ENCODE results near the gene RBMS3. TPM values are rescaled to one million over a fixed set of nuclear protein-coding genes. Genes with fewer than 3 reads are reported as not detected.
A peak's percentile ranks its signal among the peaks of the same experiment; 100 is the strongest.

RBMS3 gene
- total RNA-seq, 1 experiment from 2014 or later, result 15.0 TPM

DNA sequence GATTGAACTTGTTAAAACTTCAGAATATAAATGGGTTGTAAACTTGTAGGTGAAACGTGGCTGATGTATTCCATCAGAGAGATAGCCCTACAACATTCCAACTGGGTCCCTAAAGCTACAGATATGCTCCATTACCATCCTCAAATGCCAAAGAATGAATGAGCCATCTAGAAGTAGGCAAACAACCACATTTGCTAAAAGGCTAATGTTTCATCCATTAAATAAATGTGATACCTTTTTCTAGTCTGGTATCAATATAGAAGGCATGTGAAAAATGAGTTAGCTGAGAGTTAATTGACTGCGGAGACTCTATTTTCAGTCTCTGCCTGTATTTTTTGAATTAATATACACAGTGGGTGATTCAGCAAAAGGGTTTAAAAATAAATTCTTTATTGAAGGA, 203.8 kb downstream of the RBMS3 start:
- peak; percentile 28 for DNase-seq (ENCODE audit: low read depth)
- in situ Hi-C loops (cut with HindIII; ENCODE audit: low pct_unique_long_range_greater_than_20kb, low sequenced_read_pairs), result no loop called here

- in situ Hi-C loops (cut with HindIII; ENCODE audit: low pct_unique_long_range_greater_than_20kb, low sequenced_read_pairs), result no loop called here
- peak; percentile 84 for DNase-seq (ENCODE audit: low read depth)
These were observed 205.2 kb downstream of the RBMS3 start for GRCh38 chr3:29486096-29486495.

DNA sequence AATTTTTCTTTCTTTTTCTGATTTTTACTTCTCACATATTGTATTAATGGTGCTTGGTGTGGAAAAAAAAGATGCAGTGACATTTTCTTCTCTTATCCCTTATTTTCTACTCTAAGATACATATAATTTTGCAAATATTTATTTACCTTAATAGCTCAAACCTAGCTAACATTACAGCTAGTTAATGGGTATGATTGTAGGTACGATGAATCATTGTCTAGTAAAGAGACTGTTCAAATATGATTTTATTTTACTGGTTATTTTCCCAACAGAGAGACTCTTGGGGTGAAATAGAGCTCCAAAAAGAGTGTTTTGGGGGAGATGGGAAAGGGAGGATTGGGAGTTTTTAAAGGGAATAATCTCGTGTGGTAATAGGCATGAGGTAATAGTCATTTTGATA, 206.0 kb downstream of the RBMS3 start:
- in situ Hi-C loops (cut with HindIII; ENCODE audit: low pct_unique_long_range_greater_than_20kb, low sequenced_read_pairs), result no loop called here
- DNase-seq (ENCODE audit: low read depth), result no peak

GRCh38 chr3:29488922-29489321, 208.1 kb downstream of the RBMS3 start:
- no peak for DNase-seq (ENCODE audit: low read depth)
- in situ Hi-C loops (cut with HindIII; ENCODE audit: low pct_unique_long_range_greater_than_20kb, low sequenced_read_pairs), result no loop called here

DNA sequence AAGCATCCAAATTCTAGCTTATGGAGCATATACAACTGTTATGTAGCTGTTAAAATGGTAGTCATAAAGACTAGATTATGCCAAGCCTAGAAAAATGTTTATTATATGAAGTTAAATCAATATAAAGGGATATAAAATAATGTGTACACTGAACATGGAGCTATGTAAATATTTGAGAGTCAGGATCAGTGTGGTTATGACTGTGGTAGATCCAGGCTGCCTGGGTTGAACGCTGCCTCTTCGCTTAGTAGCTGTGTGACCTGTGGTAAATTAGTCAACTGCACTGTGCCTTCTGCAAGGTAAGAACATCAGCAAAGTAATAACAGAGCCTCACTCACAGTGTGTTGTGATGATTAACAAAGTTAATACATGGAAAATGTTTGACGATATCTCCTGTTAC, 212.2 kb downstream of the RBMS3 start:
- DNase-seq (ENCODE audit: low read depth), result no peak
- in situ Hi-C loops (cut with HindIII; ENCODE audit: low pct_unique_long_range_greater_than_20kb, low sequenced_read_pairs), result no loop called here

- in situ Hi-C loops (cut with HindIII; ENCODE audit: low pct_unique_long_range_greater_than_20kb, low sequenced_read_pairs), result no loop called here
- DNase-seq (ENCODE audit: low read depth), result no peak
These were observed 213.6 kb downstream of the RBMS3 start for GRCh38 chr3:29494305-29495036.

DNA sequence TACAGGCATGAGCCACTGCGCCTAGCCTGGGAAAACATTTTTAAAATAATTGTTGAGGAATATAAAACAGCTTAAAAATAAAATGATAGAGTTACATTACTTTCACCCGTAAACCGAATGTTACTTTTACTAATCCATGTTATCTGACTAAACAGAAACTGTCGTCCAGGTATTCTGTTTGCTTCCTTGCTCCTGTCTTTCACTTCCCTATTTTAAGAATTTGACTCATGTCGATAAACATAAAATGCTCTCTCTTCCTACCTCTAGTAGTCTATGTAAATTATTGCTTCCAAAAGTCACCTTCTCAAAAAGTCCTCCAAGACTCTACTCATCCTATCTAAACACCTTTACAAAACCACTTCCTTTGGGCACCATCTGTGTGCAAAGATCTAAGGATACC, 216.4 kb downstream of the RBMS3 start:
- DNase-seq (ENCODE audit: low read depth), result no peak
- in situ Hi-C loops (cut with HindIII; ENCODE audit: low pct_unique_long_range_greater_than_20kb, low sequenced_read_pairs), result no loop called here

DNA sequence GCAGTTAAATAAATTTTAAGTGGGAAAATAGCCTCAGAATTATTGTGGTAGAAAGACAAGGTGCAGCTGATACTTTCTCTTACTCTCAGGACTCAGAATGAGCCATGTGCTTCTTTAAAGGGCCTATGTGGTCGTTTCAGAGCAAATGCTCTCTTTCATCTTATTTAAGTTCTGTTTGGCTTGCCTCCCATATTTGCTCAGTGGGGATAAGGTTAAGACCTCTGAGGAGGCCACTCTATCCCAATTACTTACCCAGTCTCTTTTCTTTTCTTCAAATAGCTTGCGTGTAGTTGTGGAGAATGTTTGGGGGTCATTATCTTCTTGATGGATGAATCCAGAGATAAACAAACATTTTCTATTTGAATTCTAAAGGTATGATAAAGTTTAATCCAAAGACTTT, 221.9 kb downstream of the RBMS3 start:
- in situ Hi-C loops (cut with HindIII; ENCODE audit: low pct_unique_long_range_greater_than_20kb, low sequenced_read_pairs), result no loop called here

GRCh38 chr3:29503314-29503713, 222.4 kb downstream of the RBMS3 start:
- DNase-seq (ENCODE audit: low read depth), result no peak
- in situ Hi-C loops (cut with HindIII; ENCODE audit: low pct_unique_long_range_greater_than_20kb, low sequenced_read_pairs), result no loop called here

More for the DNA sequence above, 221.9 kb downstream of the RBMS3 start:
- DNase-seq (ENCODE audit: low read depth), result no peak

GRCh38 chr3:29503958-29504357, 223.1 kb downstream of the RBMS3 start:
- no peak for DNase-seq (ENCODE audit: low read depth)
- in situ Hi-C loops (cut with HindIII; ENCODE audit: low pct_unique_long_range_greater_than_20kb, low sequenced_read_pairs), result no loop called here

DNA sequence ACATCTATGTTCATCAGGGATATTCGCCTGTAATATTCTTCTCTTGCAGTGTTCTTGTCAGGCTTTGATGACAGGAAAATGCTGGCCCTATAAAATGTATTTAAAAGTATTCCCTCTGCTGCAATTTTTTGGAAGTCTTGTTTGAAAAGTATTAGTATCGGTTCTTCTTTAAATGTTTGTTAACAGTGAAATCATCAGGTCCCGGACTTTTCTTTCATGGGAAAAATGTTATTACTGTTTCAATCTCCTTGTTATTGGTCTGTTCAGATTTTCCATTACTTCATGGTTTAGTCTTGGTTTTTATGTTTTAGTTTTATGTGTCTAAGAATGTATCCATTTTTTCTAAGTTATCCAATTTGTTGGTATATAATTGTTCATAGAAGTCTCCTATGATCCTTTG, 225.6 kb downstream of the RBMS3 start:
- no peak for DNase-seq (ENCODE audit: low read depth)

GRCh38 chr3:29511701-29512100, 230.8 kb downstream of the RBMS3 start:
- in situ Hi-C loops (cut with HindIII; ENCODE audit: low pct_unique_long_range_greater_than_20kb, low sequenced_read_pairs), result no loop called here
- DNase-seq (ENCODE audit: low read depth), result no peak

More for the DNA sequence above, 225.6 kb downstream of the RBMS3 start:
- in situ Hi-C loops (cut with HindIII; ENCODE audit: low pct_unique_long_range_greater_than_20kb, low sequenced_read_pairs), result no loop called here

- DNase-seq (ENCODE audit: low read depth), result no peak
- in situ Hi-C loops (cut with HindIII; ENCODE audit: low pct_unique_long_range_greater_than_20kb, low sequenced_read_pairs), result no loop called here
These were observed 231.8 kb downstream of the RBMS3 start for GRCh38 chr3:29512641-29513040.

GRCh38 chr3:29513236-29513635, 232.4 kb downstream of the RBMS3 start:
- no peak for DNase-seq (ENCODE audit: low read depth)
- in situ Hi-C loops (cut with HindIII; ENCODE audit: low pct_unique_long_range_greater_than_20kb, low sequenced_read_pairs), result no loop called here

DNA sequence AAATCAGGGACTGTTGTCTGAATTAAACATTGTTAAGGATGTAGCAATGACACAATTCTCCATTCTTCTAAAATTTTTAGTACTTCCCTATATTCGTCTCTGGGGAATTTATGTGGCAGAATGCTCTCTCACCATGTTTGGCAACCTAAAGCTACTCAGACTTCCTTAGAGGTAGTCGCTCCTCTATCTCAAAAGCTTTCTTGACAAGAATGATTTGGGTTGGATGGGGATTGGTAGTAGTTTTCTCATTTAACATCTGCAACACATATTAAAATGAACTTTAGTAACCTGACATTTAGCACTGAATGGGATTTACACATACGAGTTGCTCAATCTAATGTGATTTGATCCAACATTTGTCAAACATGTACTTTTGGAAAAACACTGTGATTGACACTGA, 233.3 kb downstream of the RBMS3 start:
- DNase-seq (ENCODE audit: low read depth), result no peak
- in situ Hi-C loops (cut with HindIII; ENCODE audit: low pct_unique_long_range_greater_than_20kb, low sequenced_read_pairs), result no loop called here

DNA sequence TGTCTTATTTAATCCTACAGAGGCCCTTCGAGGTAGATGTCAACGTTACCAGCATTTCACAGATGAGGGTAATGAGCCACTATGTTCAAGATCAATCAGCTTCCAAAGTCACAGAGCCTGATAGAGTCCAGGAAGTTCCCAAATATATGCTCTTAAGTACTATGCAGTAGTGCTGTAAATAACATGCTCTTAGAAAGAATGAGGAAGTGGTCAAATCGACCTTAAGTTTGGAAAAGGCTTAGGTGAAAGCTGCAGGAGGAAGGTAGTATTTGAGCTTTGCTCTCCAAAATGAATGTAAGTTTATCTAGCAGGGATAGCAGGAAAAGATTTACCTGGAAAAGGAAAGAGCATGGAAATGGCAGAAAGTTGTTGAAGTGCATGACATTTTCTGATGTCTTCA, 234.0 kb downstream of the RBMS3 start:
- peak; percentile 8 for DNase-seq (ENCODE audit: low read depth)
- in situ Hi-C loops (cut with HindIII; ENCODE audit: low pct_unique_long_range_greater_than_20kb, low sequenced_read_pairs), result no loop called here

- in situ Hi-C loops (cut with HindIII; ENCODE audit: low pct_unique_long_range_greater_than_20kb, low sequenced_read_pairs), result no loop called here
- peak; percentile 30 for DNase-seq (ENCODE audit: low read depth)
These were observed 234.6 kb downstream of the RBMS3 start for GRCh38 chr3:29515451-29515850.

DNA sequence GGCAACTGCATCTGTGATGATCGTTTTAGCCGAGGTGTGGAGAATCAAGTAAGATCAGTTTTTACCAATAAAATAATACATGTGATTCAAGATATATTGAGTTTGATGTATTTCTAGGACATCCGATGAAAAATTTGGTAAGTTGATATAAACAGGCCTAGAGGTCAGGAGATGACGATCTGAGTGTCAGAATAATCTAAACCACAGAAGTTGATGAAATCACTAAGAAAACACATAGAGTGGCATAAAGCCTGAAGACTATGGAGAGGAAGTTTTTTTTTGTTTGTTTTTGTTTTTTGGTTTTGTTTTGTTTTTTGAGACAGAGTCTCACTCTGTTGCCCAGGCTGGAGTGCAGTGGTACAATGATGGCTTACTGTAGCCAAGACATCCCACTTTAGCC, 235.3 kb downstream of the RBMS3 start:
- in situ Hi-C loops (cut with HindIII; ENCODE audit: low pct_unique_long_range_greater_than_20kb, low sequenced_read_pairs), result no loop called here
- DNase-seq (ENCODE audit: low read depth), result no peak

- in situ Hi-C loops (cut with HindIII; ENCODE audit: low pct_unique_long_range_greater_than_20kb, low sequenced_read_pairs), result no loop called here
- DNase-seq (ENCODE audit: low read depth), result no peak
These were observed 239.9 kb downstream of the RBMS3 start for GRCh38 chr3:29520764-29521163.

DNA sequence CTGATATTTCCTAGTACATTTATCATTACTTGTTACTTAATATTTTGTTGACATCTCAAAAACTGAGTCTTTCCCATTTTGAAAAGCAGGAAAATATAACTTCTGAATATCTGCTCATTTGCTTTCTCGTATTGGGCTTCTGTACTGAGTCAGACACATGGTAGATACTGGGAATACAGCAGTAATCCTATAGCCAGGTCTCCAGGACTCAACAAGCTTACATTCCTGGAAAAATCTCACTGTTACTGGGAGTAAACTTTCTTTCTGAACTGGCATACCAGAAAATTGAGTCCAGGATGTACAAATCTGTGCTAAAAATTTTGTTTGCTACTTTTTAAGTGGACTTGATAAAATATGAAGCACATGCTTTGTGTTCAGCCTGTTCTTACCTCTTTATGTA, 240.4 kb downstream of the RBMS3 start:
- in situ Hi-C loops (cut with HindIII; ENCODE audit: low pct_unique_long_range_greater_than_20kb, low sequenced_read_pairs), result no loop called here

More for the DNA sequence above, 240.4 kb downstream of the RBMS3 start:
- no peak for DNase-seq (ENCODE audit: low read depth)

Data from Caki2 (cell line).